SHP77 (cell line): ENCODE data around the gene PTPRN2.
"Not testable (repeated sequence)": the region's sequence is repeated elsewhere in the genome, so short reads cannot be mapped to it uniquely, and the experiment has no call there.

Experiments used
- DNase-seq, 2 experiments: peaks; one replicate each; lab custom pipeline; 2025; lab: John Stamatoyannopoulos, UW

PTPRN2 gene

GRCh38 chr7:157666530-157667040 lies 921.0 kb downstream of the PTPRN2 start:
- no peak for DNase-seq

DNA sequence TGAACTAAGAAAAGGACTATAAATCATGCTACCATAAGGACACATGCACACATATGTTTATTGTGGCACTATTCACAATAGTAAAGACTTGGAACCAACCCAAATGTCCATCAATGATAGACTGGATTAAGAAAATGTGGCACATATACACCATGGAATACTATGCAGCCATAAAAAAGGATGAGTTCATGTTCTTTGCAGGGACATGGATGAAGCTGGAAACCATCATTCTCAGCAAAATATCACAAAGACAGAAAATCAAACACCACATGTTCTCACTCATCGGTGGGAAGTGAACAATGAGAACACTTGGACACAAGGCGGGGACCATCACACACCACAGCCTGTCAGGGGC lies 922.0 kb downstream of the PTPRN2 start:
- not testable (repeated sequence) for DNase-seq

DNA sequence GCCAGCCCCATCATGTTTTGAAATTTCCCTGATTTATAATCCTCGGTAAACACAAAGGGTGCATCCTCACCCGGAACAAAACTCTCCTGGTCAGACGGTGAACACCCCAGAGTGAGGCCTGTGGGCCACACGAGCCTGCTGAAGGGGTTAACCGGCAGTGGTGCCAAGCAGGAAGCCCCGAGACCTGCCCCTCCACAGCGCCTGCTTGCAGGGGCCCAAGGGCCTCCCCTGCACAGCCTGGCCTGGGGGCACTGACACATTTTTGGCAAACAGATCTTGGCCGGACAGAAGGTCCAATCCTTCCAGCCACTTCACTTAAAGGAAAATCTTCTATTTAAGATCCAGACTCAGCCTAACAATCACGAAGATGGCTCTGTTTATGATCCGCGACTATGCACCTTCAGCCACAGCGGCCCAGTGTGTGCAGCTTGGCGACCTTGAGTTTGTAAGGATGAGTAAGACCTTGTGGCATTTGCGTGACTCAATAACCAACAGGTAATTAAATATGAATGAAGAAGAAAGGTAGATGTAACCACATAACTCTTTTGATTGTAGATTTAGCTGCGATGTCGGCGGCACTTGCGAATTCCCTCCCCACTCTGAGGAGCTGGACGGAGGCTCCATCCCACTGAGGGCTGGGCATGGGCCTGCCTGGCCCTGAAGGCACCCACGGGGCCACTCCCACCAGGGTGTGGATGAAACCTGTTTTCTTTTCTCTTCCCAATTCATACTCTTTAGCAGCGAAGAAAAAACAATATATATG lies 922.6 kb downstream of the PTPRN2 start:
- no peak for DNase-seq

- no peak for DNase-seq
Observed at GRCh38 chr7:157664034-157664433, 923.6 kb downstream of the PTPRN2 start.

DNA sequence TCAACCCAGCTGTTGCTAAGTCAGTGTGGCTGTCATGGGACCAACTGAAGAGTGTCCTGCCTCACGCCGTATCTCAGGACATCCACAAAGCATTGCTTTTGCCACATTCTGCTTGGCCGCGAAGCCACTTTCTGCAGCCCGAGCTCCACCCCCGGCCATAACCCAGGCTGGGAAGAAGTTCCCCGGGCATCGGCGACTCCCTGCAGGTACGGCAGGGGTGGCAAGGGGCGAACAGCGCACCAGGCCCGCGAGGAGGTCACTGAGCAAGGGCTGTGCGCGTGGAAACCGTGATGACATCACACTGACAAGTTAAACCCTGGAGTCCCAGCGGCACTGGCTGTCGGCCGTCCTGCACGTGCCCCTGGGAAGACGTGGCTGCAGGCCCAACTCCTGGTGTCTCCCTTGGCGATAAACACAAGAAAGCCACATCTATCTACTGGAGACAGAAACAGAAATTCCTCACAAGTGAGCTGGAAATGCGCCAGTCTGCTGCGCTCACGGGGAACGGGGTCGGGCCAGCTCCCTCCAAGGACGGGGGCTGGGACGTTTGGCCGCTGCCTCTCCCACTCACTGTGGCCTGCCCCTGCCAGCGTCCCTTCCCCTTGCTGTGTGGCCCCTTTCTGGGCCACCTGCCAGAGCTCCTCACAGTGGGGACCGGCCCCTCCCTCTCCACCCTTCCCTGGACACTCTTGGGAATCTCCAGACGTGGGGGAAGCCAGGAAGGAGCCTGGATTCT lies 924.5 kb downstream of the PTPRN2 start:
- DNase-seq = no peak

DNA sequence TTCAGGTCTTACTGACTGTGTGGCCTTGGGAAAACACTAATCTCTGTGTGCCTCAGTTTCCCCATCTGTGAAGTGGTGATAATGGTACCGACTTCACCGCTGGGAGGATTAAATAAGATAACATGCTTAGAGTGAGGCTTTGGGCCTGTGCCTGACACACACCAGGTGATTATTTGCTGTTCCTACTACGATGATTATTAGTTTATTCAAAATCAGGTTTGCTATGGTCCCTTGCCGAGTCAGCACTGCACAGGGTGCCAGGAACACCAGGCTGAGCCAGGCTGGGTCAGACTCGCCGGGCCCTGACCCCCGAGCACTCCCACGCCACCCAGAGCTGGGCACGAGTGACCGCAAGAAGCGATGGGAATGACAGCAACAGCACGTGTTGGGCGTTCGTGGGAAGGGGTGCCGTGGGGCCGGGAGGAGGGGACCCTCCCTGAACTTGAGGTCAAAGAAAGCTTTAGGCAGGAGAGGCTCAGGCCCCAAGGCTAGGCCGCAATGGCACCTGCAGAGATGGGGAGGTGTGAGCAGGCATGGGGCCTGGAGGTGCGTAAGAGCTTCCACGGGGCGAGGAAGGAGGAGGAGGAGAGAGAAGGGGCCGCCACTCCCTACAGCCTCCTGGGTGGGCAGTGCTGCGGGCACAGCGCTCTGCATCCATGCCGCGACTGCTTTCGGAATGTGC lies 925.4 kb downstream of the PTPRN2 start:
- no peak for DNase-seq

DNA sequence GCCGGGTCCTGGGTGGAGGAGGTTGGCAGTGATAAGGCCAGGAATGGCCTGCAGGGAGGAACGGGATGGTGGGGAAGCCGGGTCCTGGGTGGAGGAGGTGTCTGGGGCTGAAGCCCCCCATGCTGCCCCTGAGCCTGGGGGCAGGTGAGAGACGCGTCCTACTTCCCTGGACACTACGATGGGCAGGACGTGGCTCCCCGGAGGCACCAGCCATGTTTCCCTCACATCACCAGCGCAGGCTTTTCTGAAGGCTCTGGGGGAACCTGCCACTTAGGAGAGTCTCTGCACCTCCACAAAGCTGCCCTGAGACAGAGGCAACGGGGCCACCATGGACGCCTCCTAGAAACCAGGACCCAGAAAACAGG lies 926.0 kb downstream of the PTPRN2 start:
- no peak for DNase-seq

GRCh38 chr7:157660971-157661610 lies 926.5 kb downstream of the PTPRN2 start:
- DNase-seq = no peak

- no peak for DNase-seq
Observed at GRCh38 chr7:157658851-157659412, 928.7 kb downstream of the PTPRN2 start.

DNA sequence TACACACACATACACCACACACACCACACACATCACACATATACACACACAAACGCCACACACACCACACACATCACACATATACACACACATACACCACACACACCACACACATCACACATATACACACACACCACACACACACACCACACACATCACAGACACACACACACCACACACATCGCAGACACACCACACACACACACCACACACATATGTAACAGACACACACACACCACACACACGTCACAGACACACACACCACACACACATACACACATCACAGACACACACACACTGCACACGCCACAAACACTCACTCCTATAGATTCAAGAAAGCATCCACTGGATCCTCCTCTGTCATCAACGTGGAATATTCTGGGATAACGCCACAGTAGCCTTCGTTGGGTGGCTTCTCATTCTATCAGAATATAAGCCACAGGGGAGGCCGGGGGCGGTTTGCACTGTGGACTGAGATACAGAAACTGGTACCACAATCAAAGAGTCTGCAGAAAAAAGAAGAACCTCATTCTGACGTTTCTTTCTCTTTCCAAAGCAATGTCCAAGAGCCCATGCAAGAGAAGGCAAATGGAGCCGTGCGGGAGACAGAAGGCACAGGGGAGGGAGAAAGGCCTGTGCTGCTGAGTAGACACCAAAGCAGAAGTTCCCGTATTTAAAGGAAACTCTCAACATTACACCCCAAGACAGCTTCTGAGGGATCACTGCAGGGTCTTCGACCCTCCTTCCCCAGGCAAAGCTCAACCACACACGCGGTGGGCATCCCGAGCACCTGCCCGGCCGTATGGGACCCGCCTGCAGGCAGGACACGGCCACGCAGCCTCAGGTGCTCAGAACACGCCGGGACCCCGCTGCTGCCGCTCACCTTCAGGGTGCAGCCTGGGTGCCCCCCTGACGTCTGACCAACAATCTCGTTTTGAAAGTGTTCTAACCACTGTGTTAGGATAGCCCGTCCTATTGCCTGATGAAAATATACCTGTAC lies 929.6 kb downstream of the PTPRN2 start:
- no peak for DNase-seq

DNA sequence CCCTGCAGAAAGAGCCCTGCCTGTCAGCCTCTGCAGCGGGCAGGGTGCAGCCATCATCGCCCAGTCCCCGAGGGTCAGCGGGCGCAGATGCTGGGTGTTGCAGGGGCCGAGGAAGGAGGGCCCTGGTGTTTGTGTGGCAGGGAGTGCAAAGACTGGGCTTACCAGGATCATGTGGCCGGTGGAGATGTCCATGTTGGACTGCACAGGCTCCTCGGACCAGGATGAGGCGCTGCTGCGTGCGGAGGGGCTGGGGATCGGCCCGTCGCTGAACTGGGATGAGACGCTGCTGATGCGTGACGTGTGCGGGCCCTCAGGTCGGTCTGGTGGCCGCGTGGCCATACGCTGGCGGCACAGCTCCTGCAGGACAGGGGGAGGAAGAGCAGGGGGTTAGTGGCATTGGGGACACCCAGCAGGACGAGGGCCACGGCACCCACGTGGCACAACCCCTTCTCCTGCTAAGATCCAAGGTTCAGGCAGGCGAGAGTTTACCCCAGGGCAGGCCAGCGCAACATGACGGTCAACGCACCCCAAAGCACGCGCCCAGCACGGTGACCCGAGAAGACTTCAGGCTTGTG lies 931.3 kb downstream of the PTPRN2 start:
- peak; percentile 75 to 86 for DNase-seq

DNA sequence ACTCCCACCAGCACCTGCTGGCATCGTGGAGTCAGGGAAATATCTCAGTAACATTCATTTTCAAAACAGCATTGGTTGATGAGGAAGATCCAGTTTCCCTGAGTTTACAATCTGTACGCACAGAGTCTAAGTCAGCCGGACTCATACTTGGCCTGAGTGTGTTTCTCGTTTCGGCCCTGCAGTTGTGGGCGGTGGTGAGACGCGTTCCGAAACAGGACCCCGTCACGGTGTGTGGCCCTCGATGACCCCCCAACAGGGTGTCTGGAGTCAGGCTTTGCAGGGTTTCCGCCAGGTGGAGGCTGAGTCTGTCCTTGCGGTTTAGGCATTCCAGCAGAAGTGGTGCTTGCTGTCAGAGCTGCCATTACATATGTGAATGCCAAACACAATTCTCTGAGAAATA lies 933.3 kb downstream of the PTPRN2 start:
- DNase-seq = no peak

DNA sequence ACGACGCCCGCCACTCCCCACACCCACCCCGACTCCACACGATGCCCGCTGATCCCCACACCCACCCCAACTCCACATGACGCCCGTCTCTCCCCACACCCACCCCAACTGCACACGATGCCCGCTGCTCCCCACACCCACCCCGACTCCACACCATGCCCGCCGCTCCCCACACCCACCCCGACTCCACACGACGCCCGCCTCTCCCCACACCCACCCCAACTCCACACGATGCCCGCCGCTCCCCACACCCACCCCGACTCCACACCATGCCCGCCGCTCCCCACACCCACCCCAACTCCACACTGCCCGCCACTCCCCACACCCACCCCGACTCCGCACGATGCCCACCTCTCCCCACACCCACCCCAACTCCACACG lies 933.8 kb downstream of the PTPRN2 start:
- DNase-seq = no peak

GRCh38 chr7:157652954-157653826 lies 934.4 kb downstream of the PTPRN2 start:
- DNase-seq = no peak

- no peak for DNase-seq
Observed at GRCh38 chr7:157652161-157652953, 935.3 kb downstream of the PTPRN2 start.

- no peak for DNase-seq
Observed at GRCh38 chr7:157651366-157652160, 936.1 kb downstream of the PTPRN2 start.

DNA sequence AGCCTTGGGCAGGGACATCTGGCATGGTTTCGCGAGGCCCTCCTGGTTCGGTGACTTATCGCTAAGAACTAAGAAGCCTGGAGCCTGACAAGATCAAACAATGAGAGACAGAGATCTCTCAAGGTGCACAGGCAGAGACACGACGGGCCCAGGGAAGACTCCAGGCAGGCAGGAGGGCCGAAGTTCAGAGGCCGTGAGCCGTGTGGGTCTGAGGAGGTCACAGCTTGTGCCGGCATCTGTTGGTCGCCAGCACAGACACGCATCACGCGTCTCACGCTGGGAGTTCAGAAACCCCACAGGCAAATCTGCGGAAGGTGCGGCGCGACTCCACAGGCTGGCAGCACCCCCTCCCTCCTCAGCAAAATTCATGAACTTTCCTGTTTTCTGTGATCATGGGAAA lies 936.8 kb downstream of the PTPRN2 start:
- DNase-seq = no peak

DNA sequence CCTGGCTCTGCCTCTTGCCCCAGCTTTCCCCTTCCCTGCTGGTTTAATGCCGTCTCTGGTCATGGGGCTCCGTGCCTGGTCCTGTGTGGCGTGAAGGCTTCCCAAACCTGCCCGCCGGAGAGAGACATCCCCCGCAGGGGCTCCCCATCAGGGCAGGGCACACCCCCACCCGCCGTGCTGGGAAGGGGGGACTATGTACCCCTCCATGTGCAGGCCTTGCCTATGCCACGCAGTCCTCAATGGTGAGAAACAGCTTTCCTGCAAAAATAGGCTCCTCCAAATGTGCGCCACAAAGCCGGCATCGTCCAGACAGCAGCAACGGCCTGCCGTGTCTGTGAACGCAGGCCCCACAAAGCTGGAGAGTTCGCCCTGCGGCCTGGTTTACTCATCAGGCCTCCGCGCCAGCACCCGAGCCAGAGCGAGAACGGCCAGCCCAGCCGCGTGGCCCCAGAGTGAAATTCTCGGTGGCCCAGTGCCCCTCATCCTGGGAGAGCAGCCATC lies 937.4 kb downstream of the PTPRN2 start:
- DNase-seq = no peak
